ENCODE measurements around the gene LDLRAD4.

- TF ChIP-seq ZBED1 (IDR thresholded peaks at IDR 0.05) (no peak), POLR2A (conservative IDR thresholded peaks at IDR 0.05) (no peak), FOXA1 (IDR thresholded peaks at IDR 0.05; ENCODE audit: borderline replicate concordance) (no peak), TCF7L2 (IDR thresholded peaks at IDR 0.05; ENCODE audit: low read depth, low read length) (no peak), E2F5 (CRISPR knock-in tag; IDR thresholded peaks at IDR 0.05) (no peak), SIX5 (IDR thresholded peaks at IDR 0.05; ENCODE audit: borderline replicate concordance in 1 of 2, insufficient read depth in 1 of 2, low read depth in 1 of 2, low read length in 2 of 2) (no peak), NUFIP1 (IDR thresholded peaks at IDR 0.05; ENCODE audit: partially characterized antibody) (no peak), E2F4 (CRISPR knock-in tag; IDR thresholded peaks at IDR 0.05; ENCODE audit: low read depth) (no peak)
These were observed 255.8 kb downstream of the LDLRAD4 start for GRCh38 chr18:13474336-13474735.

Measured in K562 (cell line).